GM12878 (cell line): ENCODE measurements around the gene U2AF2. TPM values are rescaled to one million over a fixed set of nuclear protein-coding genes. Genes with fewer than 3 reads are reported as not detected.
A peak's percentile ranks its signal among the peaks of the same experiment; 100 is the strongest.

ENCODE experiments used
- ATAC-seq: fragments of 200-7000 bp; cut with Tn5 transposase; 3 replicates; pipeline ENCODE4 v1.9.1; 2020; ENCODE audit warnings: mild to moderate bottlenecking, moderate library complexity
- BruUV-seq: library from RNA; stranded (reverse); fragments of 400-500 nt; replicated peaks from 2 replicates; lab custom pipeline; 2021; lab: Mats Ljungman, UMichigan
- CTCF ChIA-PET: fragments of 300-600 bp; sonication (Branson Sonifier 250); formaldehyde crosslinking; extraction: SDS; loops from one replicate; lab custom pipeline; 2021; ENCODE audit warnings: inconsistent platforms; lab: Yijun Ruan, JAX
- POLR2A ChIA-PET: fragments of 350-600 bp; formaldehyde crosslinking; extraction: SDS; loops from one replicate; lab custom pipeline; 2021; ENCODE audit warnings: inconsistent platforms; lab: Charles Lee
- RAD21 ChIA-PET: fragments of 300-600 bp; sonication (Branson Sonifier 250); formaldehyde crosslinking; loops from one replicate; lab custom pipeline; 2023; ENCODE audit warnings: antibody characterized with exemption; ENCODE audit not compliant: unreplicated experiment; lab: Charles Lee
- SMC1A ChIA-PET: fragments of 300-600 bp; sonication (Branson Sonifier 250); formaldehyde crosslinking; loops from one replicate; lab custom pipeline; 2023; ENCODE audit not compliant: unreplicated experiment, uncharacterized antibody; lab: Charles Lee
- DNase-seq: peaks from one replicate; pipeline ENCODE4 v3.0.0-alpha.2; 2011; ENCODE audit warnings: low read depth, low spot score
- FAIRE-seq: peaks from 3 replicates; lab custom pipeline; 2011; peaks lifted over from hg19 to GRCh38; lab: Jason Lieb, UNC
- H2AFZ ChIP-seq: 2 replicates; pipeline ENCODE4 v1.6.0; 2011; ENCODE audit warnings: low read depth, low read length, control low read depth; ENCODE audit not compliant: control insufficient read depth
- H3K27ac ChIP-seq: 2 replicates; pipeline ENCODE4 v1.5.1; 2011; ENCODE audit warnings: control low read depth; ENCODE audit not compliant: control insufficient read depth, insufficient read depth
- H3K27me3 ChIP-seq, 2 experiments: replicated peaks in 1 of 2; 2 replicates each; pipeline versions ENCODE4 v1.6.0 to v1.6.1; 2011; ENCODE audit warnings: low read length in 1 of 2; ENCODE audit not compliant: control insufficient read depth in 2 of 2, insufficient read depth in 2 of 2
- H3K36me3 ChIP-seq, 2 experiments: 2 replicates each; pipeline ENCODE4 v1.5.1; 2011; ENCODE audit warnings: low read length in 1 of 2; ENCODE audit not compliant: control insufficient read depth in 2 of 2, insufficient read depth in 2 of 2
- H3K4me1 ChIP-seq: 2 replicates; pipeline ENCODE4 v1.6.1; 2011; ENCODE audit warnings: mild to moderate bottlenecking, low read length, moderate library complexity, mixed read lengths; ENCODE audit not compliant: control insufficient read depth, insufficient read depth
- H3K4me2 ChIP-seq: 2 replicates; pipeline ENCODE4 v1.6.0; 2011; ENCODE audit warnings: control low read depth; ENCODE audit not compliant: control insufficient read depth, insufficient read depth
- H3K4me3 ChIP-seq: fragments of 200-600 bp; sonication (generic); 2 replicates; pipeline ENCODE4 v1.5.1; 2016
- H3K79me2 ChIP-seq: 2 replicates; pipeline ENCODE4 v1.6.0; 2011; ENCODE audit warnings: low read length; ENCODE audit not compliant: control insufficient read depth, insufficient read depth
- H3K9ac ChIP-seq: 2 replicates; pipeline ENCODE4 v1.8.0; 2011; ENCODE audit warnings: low read length, control low read depth, mixed read lengths; ENCODE audit not compliant: control insufficient read depth, insufficient read depth
- H3K9me3 ChIP-seq: replicated peaks from 3 replicates; pipeline ENCODE4 v1.5.1; 2011; ENCODE audit warnings: mild to moderate bottlenecking, low read length; ENCODE audit not compliant: control insufficient read depth, insufficient read depth
- H4K20me1 ChIP-seq: 2 replicates; pipeline ENCODE4 v1.6.0; 2011; ENCODE audit not compliant: control insufficient read depth, insufficient read depth
- POLR2A ChIP-seq: IDR thresholded peaks from 2 replicates; pipeline ENCODE4 v1.6.1; 2011; ENCODE audit warnings: low read depth, mild to moderate bottlenecking, low read length
- ZNF384 ChIP-seq: IDR thresholded peaks from 2 replicates; pipeline ENCODE4 v1.6.1; 2012; ENCODE audit warnings: low read depth, mild to moderate bottlenecking, low read length, improper control_type of control experiment, borderline replicate concordance
- WGBS: methylation state at CpG from one replicate; pipeline ENCODE4 v1.1.6; 2016; ENCODE audit warnings: low lambda C conversion rate; ENCODE audit not compliant: insufficient replicate concordance, insufficient coverage; ENCODE audit errors: missing lambda C conversion rate; 5-methylcytosine and 5-hydroxymethylcytosine counted together
- in situ Hi-C: fragments of 300-500 bp; cut with MboI; formaldehyde crosslinking; loops from 9 replicates; pipeline ENCODE4 v1.14.3; 2018; ENCODE audit warnings: mixed read lengths
- intact Hi-C: fragments of 100-400 bp; cut with micrococcal nuclease; formaldehyde crosslinking; loops from one replicate; pipeline ENCODE4 v1.14.2; 2022; ENCODE audit not compliant: unreplicated experiment
- polyA plus RNA-seq, 11 experiments: library from polyadenylated mRNA; depleted of rRNA in 4 of 11; unstranded in 6 of 11; stranded (reverse) in 5 of 11; fragments of >200 nt; fragmentation: Nextera tagmentation in 4 of 11; fragmentation: Illumina TruSeq in 1 of 11; extraction: Ambion mirVana in 4 of 11; extraction: Trizol in 1 of 11; gene quantifications; 1 replicate in 1 of 11; 2 replicates in 10 of 11; pipeline versions ENCODE4 v1.2.1 to v1.2.3, GENCODE V29; 2011 to 2016; ENCODE audit warnings: inconsistent platforms in 2 of 11, missing spikeins in 2 of 11, low read depth in 1 of 11
- total RNA-seq, 4 experiments: library from RNA; depleted of rRNA in 3 of 4; stranded (reverse); fragments of >200 nt in 3 of 4; fragmentation: Illumina TruSeq in 1 of 4; extraction: Trizol in 1 of 4; gene quantifications; 2 replicates each; pipeline versions ENCODE4 v1.2.1 to v1.2.3, GENCODE V29; 2013 to 2021
- TF ChIP-seq, protein P1 (sequence below): fragments of 450-650 bp; conservative IDR thresholded peaks from 2 replicates; pipeline ENCODE4 v1.6.1; 2017; ENCODE audit warnings: mild to moderate bottlenecking, moderate library complexity

Gene U2AF2
- total and polyA plus RNA-seq, 10 of the 15 experiments (the other 5 are each of a cell fraction or from before 2014, with no cell fraction given): 3.0 to 338 (median 130) TPM

DNA sequence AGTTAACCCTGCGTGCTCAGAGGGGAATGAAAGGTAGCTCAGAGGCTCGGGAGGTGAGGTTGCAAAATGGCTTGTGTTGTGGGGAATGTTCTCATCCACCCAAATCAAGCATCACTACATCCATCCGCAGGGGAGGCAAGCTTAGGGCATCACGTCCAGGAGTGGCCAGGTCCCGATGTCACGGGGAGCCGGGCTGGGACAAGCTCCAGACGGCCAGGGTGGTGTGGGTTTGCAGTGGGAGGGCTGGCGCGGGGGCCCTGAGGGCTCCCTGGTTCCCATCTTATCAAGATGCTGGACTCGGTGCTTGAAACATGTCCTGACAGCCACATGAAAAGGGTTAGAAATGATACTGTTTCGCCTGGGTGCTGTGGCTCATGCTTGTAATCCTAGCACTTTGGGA lies 46.0 kb downstream of the U2AF2 start:
- BruUV-seq: no TSS peak
- TF ChIP-seq ZNF384 (no peak), POLR2A (peak; percentile 42; the same call in 1 of the 2 replicates)
- H3K4me3 ChIP-seq: no peak overlapping the region
- no peak overlapping the region for H3K9ac ChIP-seq
- H3K4me2 ChIP-seq: no peak overlapping the region
- 95% methylated on average over 12 of the region's 12 CpGs for WGBS
- no peaks in the 10 kb centered on the region for H4K20me1 ChIP-seq
- RAD21 ChIA-PET: interaction anchor here (0.9 kb wide), 1 partner anchor 44 kb away, joined by 4 read pairs; no protein-coding TSS in a partner anchor
- H3K9me3 ChIP-seq: no peaks in the 10 kb centered on the region
- H3K27me3 ChIP-seq: no peaks in the 10 kb centered on the region
- H3K4me1 ChIP-seq: no peaks in the 10 kb centered on the region
- intact Hi-C loops (no loop called here), in situ Hi-C loops (no loop called here)
- SMC1A ChIA-PET: no interaction called here
- POLR2A ChIA-PET: no interaction called here
- H3K79me2 ChIP-seq: no peaks in the 10 kb centered on the region
- no peak for FAIRE-seq
- H3K27ac ChIP-seq: no peak overlapping the region
- ATAC-seq: no peak
- DNase-seq: no peak
- peaks cover 2 to 3% of the 10 kb centered on the region in 2 experiments; a peak in 2 of 4 replicates for H3K36me3 ChIP-seq
- H2AFZ ChIP-seq: no peak overlapping the region
- CTCF ChIA-PET: no interaction called here

DNA sequence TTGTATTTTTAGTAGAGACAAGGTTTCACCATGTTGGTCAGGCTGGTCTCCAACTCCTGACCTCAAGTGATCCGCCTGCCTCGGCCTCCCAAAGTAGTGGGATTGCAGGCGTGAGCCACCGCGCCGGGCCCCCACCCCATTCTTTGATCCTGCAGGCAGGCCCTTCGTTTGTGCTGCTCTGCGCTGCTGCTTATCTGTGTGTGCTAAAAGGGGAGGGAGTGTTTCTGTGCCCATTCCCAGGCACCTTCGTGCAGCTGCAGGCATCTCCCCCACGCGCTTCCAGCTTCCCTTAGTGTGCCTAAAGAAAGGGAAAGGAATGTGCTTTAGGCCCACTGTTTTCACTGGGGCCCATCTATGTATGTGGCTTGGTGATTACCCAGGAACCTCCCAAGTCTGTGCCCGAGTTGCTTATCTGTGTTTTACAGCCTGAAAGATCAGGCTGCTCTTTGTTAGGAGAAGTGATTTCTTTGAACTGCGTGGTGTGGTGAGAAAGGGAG lies 47.3 kb downstream of the U2AF2 start:
- H3K27me3 ChIP-seq: no peaks in the 10 kb centered on the region
- DNase-seq (no peak), ATAC-seq (no peak), FAIRE-seq (no peak)
- 91% methylated on average over 13 of the region's 13 CpGs for WGBS
- H3K36me3 ChIP-seq: peaks cover 2 to 3% of the 10 kb centered on the region in 2 experiments; a peak in 2 of 4 replicates
- no peaks in the 10 kb centered on the region for H3K79me2 ChIP-seq
- intact Hi-C loops (no loop called here), in situ Hi-C loops (no loop called here)
- H4K20me1 ChIP-seq: no peaks in the 10 kb centered on the region
- no peak overlapping the region for H3K9ac ChIP-seq
- no peaks in the 10 kb centered on the region for H3K4me1 ChIP-seq
- no peak overlapping the region for H3K4me3 ChIP-seq
- no peaks in the 10 kb centered on the region for H3K9me3 ChIP-seq
- H3K27ac ChIP-seq: no peak overlapping the region
- ChIA-PET CTCF (no interaction called here), SMC1A (no interaction called here), RAD21 (no interaction called here), POLR2A (no interaction called here)
- no peak overlapping the region for H3K4me2 ChIP-seq
- BruUV-seq: no TSS peak
- TF ChIP-seq, protein P1, sequence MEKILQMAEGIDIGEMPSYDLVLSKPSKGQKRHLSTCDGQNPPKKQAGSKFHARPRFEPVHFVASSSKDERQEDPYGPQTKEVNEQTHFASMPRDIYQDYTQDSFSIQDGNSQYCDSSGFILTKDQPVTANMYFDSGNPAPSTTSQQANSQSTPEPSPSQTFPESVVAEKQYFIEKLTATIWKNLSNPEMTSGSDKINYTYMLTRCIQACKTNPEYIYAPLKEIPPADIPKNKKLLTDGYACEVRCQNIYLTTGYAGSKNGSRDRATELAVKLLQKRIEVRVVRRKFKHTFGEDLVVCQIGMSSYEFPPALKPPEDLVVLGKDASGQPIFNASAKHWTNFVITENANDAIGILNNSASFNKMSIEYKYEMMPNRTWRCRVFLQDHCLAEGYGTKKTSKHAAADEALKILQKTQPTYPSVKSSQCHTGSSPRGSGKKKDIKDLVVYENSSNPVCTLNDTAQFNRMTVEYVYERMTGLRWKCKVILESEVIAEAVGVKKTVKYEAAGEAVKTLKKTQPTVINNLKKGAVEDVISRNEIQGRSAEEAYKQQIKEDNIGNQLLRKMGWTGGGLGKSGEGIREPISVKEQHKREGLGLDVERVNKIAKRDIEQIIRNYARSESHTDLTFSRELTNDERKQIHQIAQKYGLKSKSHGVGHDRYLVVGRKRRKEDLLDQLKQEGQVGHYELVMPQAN: no peak
- H2AFZ ChIP-seq: no peak overlapping the region
